Upper lobe of left lung (tissue), 6 donors: Measurements from ENCODE around the gene SPATA13. TPM values are rescaled to one million over a fixed set of nuclear protein-coding genes. Genes with fewer than 3 reads are reported as not detected.

Experiments
- ATAC-seq, 2 donors: fragments of 200-7000 bp; cut with Tn5 transposase; one replicate each; pipeline ENCODE4 v1.9.1; 2022; ENCODE audit warnings: mild to moderate bottlenecking in 2 of 2, moderate library complexity in 2 of 2; ENCODE audit not compliant: low FRiP score in 2 of 2
- DNase-seq, 2 donors: peaks; one replicate each; pipeline ENCODE4 v3.0.0-alpha.2; 2019 to 2020
- H3K27ac ChIP-seq, 4 donors: fragments of 200-600 bp; sonication (generic); one replicate each; pipeline ENCODE4 v1.5.1; 2016 to 2019
- H3K27me3 ChIP-seq, 4 donors: fragments of 200-600 bp; sonication (generic); one replicate each; pipeline ENCODE4 v1.5.1; 2017 to 2019
- H3K36me3 ChIP-seq, 4 donors: fragments of 200-600 bp; sonication (generic); one replicate each; pipeline ENCODE4 v1.5.1; 2016 to 2019
- H3K4me1 ChIP-seq, 4 donors: fragments of 200-600 bp; sonication (generic); one replicate each; pipeline ENCODE4 v1.5.1; 2018 to 2019
- H3K4me3 ChIP-seq, 4 donors: fragments of 200-600 bp; sonication (generic); one replicate each; pipeline ENCODE4 v1.5.1; 2017 to 2019; ENCODE audit warnings: mild to moderate bottlenecking in 2 of 4, moderate library complexity in 1 of 4
- H3K9me3 ChIP-seq, 4 donors: fragments of 200-600 bp; sonication (generic); one replicate each; pipeline ENCODE4 v1.5.1; 2018 to 2019
- EP300 ChIP-seq, 4 donors: sonication (generic); formaldehyde crosslinking; IDR thresholded peaks; one replicate each; pipeline ENCODE4 v1.5.1; 2017; ENCODE audit warnings: antibody characterized with exemption in 4 of 4, control low read depth in 2 of 4
- POLR2A ChIP-seq, 4 donors: fragments of 450-650 bp; IDR thresholded peaks; one replicate each; pipeline ENCODE4 v1.5.1; 2016 to 2017; ENCODE audit warnings: antibody characterized with exemption in 4 of 4, mild to moderate bottlenecking in 2 of 4
- POLR2AphosphoS5 ChIP-seq, 2 donors: sonication (generic); formaldehyde crosslinking; IDR thresholded peaks; one replicate each; pipeline ENCODE4 v1.5.1; 2017; ENCODE audit warnings: antibody characterized with exemption in 2 of 2
- WGBS, 2 donors: methylation state at CpG; one replicate each; pipeline ENCODE4 v1.1.5; 2017 to 2018; 5-methylcytosine and 5-hydroxymethylcytosine counted together
- total RNA-seq, 6 donors: library from RNA; depleted of rRNA in 4 of 6; stranded (reverse); fragments of >200 nt in 4 of 6; gene quantifications; one replicate each; pipeline versions ENCODE4 v1.1.0 to v1.2.1, GENCODE V29; 2016 to 2021
- TF ChIP-seq, protein P1 (sequence below), 6 experiments: fragments of 450-650 bp in 4 of 6; fragments of 200-600 bp in 2 of 6; sonication (generic) in 2 of 6; IDR thresholded peaks; one replicate each; pipeline ENCODE4 v1.5.1; 2016 to 2019; ENCODE audit warnings: antibody characterized with exemption in 6 of 6
- donor health status: DM: no; HTN: no; CAD: no; lungs with moderate emphysema.
- donor health status: DM: no; HTN: yes; CAD: no; lungs with severe emphysema.

The SPATA13 gene
- total RNA-seq, 6 donors from 2014 or later = 31.2 to 77.5 (median 49.2) TPM

DNA sequence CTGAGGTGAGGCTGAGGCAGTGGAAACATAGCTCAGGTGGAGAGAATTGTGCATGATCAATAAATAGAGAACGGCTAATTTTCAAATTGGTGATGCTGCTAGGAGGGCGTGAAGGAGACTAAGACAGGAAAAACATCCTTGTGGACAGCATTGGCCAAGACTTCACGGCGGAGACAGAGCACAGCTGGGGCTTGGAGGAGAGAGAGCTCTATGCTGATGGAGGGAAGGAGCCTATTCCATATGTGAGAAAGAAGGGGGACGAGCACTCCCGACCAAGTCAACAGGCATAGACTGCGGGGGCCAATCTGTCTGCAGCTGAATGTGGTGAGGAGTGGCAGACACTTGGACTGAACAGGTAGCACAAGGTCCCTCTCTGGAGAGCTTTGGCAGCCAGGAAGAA is 14.8 kb upstream of the SPATA13 start:
- TF ChIP-seq EP300 (IDR thresholded peaks at IDR 0.05) (no peak), POLR2AphosphoS5 (IDR thresholded peaks at IDR 0.05) (no peak), POLR2A (IDR thresholded peaks at IDR 0.05) (no peak)
- TF ChIP-seq, protein P1, sequence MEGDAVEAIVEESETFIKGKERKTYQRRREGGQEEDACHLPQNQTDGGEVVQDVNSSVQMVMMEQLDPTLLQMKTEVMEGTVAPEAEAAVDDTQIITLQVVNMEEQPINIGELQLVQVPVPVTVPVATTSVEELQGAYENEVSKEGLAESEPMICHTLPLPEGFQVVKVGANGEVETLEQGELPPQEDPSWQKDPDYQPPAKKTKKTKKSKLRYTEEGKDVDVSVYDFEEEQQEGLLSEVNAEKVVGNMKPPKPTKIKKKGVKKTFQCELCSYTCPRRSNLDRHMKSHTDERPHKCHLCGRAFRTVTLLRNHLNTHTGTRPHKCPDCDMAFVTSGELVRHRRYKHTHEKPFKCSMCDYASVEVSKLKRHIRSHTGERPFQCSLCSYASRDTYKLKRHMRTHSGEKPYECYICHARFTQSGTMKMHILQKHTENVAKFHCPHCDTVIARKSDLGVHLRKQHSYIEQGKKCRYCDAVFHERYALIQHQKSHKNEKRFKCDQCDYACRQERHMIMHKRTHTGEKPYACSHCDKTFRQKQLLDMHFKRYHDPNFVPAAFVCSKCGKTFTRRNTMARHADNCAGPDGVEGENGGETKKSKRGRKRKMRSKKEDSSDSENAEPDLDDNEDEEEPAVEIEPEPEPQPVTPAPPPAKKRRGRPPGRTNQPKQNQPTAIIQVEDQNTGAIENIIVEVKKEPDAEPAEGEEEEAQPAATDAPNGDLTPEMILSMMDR (IDR thresholded peaks at IDR 0.05) = no peak
- DNase-seq (no peak), ATAC-seq (no peak)
- no peaks in the 10 kb centered on the region for H3K9me3 ChIP-seq
- no peaks in the 10 kb centered on the region for H3K36me3 ChIP-seq
- no peak overlapping the region for H3K27ac ChIP-seq
- 86 to 93% methylated on average over 7 of the region's 7 CpGs for WGBS, 2 donors
- peaks cover 6 to 22% (median 16%) of the 10 kb centered on the region in 4 donors for H3K4me1 ChIP-seq
- H3K27me3 ChIP-seq = no peaks in the 10 kb centered on the region
- no peak overlapping the region for H3K4me3 ChIP-seq

DNA sequence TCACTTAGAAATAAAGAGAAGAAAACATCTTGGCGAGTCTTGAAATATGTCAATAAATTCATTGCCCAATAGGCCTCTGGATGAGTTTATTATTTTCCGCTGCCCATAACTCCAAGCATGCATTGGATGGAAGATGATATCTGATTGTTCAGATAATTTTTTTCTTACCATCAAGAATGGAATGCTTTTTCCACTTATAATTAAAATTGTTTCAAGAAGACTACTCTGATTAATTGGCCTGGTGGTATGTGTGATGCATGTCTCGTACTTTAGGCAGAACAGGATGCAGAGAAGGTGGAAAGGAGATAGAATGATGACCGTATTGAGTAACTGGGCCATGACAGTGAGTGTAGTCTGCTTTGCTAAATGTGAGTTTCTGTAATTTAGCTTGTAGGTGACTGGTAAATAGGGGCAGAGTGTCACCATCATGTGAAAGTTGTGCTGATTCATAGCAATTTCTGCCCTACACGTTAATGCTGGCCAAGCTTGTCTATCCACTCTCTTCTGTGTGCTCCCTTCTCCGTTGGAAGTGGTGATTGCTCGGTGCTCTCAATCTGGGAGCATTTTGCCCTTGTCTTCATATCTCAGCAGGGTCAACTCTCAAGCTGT is 13.5 kb upstream of the SPATA13 start:
- 88 to 89% methylated on average over 7 of the region's 7 CpGs for WGBS, 2 donors
- H3K4me1 ChIP-seq = peaks cover 6 to 22% (median 16%) of the 10 kb centered on the region in 4 donors
- H3K36me3 ChIP-seq = no peaks in the 10 kb centered on the region
- ATAC-seq (no peak), DNase-seq (no peak)
- no peaks in the 10 kb centered on the region for H3K9me3 ChIP-seq
- H3K4me3 ChIP-seq = no peak overlapping the region
- H3K27me3 ChIP-seq = no peaks in the 10 kb centered on the region
- H3K27ac ChIP-seq = no peak overlapping the region
- TF ChIP-seq, protein P1 (IDR thresholded peaks at IDR 0.05) = no peak
- TF ChIP-seq POLR2AphosphoS5 (IDR thresholded peaks at IDR 0.05) (no peak), POLR2A (IDR thresholded peaks at IDR 0.05) (no peak)

DNA sequence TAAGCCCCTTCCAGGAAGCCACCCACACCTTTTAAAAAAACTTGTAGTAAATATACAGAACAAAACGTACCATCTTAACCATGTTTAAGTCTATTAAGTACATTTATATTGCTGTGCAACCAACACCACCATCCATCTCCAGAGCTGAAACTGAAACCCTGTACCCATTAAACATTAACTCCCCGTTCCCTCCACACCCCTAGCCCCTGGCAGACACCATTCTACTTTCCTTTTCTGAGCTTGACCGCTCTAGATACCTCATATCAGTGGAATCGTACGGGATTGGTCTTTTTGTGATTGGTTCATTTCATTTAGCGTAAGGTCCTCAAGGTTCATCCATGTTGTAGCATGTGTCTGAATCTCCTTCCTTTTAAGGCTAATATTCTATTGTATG is 13.0 kb upstream of the SPATA13 start:
- H3K9me3 ChIP-seq = no peaks in the 10 kb centered on the region
- TF ChIP-seq POLR2A (IDR thresholded peaks at IDR 0.05) = no peak
- TF ChIP-seq, protein P1 (IDR thresholded peaks at IDR 0.05) = no peak
- no peak for TF ChIP-seq EP300 (IDR thresholded peaks at IDR 0.05)
- no peak for TF ChIP-seq POLR2AphosphoS5 (IDR thresholded peaks at IDR 0.05)
- ATAC-seq (no peak), DNase-seq (no peak)
- no peak overlapping the region for H3K4me3 ChIP-seq
- 71 to 90% methylated on average over 6 of the region's 6 CpGs for WGBS, 2 donors
- H3K4me1 ChIP-seq = peaks cover 6 to 22% (median 16%) of the 10 kb centered on the region in 4 donors
- no peaks in the 10 kb centered on the region for H3K27me3 ChIP-seq
- no peak overlapping the region for H3K27ac ChIP-seq
- no peaks in the 10 kb centered on the region for H3K36me3 ChIP-seq

DNA sequence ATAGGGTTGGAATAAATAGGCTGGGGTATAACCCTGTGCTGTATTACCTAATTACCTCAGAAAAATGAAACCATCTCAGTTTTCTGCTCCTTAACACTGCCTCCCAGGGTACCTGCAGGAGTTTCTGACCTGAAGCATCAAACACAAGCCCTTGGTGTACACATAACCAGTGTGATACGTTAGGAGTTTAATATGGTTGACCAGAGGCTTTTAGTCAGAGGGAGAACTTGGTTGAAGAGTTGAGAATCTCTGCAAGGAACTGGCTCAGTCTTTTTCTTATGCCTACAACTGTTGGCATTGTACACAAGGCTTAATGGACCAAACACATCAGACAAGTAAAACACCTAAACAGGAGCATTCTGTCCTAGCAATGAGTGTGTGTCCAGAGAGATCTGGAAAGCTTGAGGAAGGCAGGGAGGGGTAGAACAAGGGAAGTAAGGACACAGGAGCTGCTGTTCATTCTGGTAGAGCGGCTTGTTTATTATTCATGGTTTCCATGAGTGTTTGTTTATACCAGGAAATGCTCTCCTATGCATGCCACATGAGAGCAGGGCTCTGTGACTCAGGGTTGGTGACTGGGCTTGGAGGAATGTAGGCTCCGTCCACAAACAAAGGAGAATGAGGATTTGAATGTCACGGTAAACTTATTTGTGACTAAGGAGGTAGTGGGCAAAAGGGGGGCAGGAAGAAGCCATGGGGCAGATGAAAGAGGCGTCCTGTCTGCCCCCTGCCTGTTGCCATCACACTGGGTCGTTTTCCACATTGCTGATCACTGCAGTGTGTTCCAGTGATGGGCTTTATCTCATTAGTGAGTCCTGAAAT is 11.9 kb upstream of the SPATA13 start:
- 48 to 53% methylated on average over 6 of the region's 6 CpGs for WGBS, 2 donors
- no peaks in the 10 kb centered on the region for H3K36me3 ChIP-seq
- no peaks in the 10 kb centered on the region for H3K9me3 ChIP-seq
- TF ChIP-seq POLR2AphosphoS5 (IDR thresholded peaks at IDR 0.05) (peak; percentile 82 to 89), EP300 (IDR thresholded peaks at IDR 0.05) (peak in 2 of 4 donors; percentile 91 to 93), POLR2A (IDR thresholded peaks at IDR 0.05) (no peak)
- TF ChIP-seq, protein P1 (IDR thresholded peaks at IDR 0.05) = peak in 1 of 6 experiments; percentile 27
- peak; percentile 78 to 92 for ATAC-seq
- H3K27ac ChIP-seq = peak overlapping the region; percentile 53 to 71 (median 65)
- H3K4me1 ChIP-seq = peaks cover 6 to 17% (median 15%) of the 10 kb centered on the region in 4 donors
- DNase-seq = peak in 1 of 2 donors; percentile 59
- no peak overlapping the region for H3K4me3 ChIP-seq
- H3K27me3 ChIP-seq = no peaks in the 10 kb centered on the region
